Measurements from ENCODE around the gene IL10RB.

GRCh38 chr21:33345751-33346238, 79.6 kb downstream of the IL10RB start:
- TF ChIP-seq JUNB (IDR thresholded peaks at IDR 0.05; ENCODE audit: unreplicated experiment) (no peak), EZH2phosphoT487 (IDR thresholded peaks at IDR 0.05; ENCODE audit: unreplicated experiment) (no peak), EZH2 (IDR thresholded peaks at IDR 0.05; ENCODE audit: low read depth, unreplicated experiment) (no peak), POLR2AphosphoS5 (IDR thresholded peaks at IDR 0.05; ENCODE audit: low read depth) (no peak), ZNF114 (CRISPR knock-in tag; IDR thresholded peaks at IDR 0.05) (no peak), CREB1 (CRISPR knock-in tag; IDR thresholded peaks at IDR 0.05; ENCODE audit: low read depth) (no peak), REST (IDR thresholded peaks at IDR 0.05; ENCODE audit: unreplicated experiment) (no peak)
- TF ChIP-seq, protein P1, sequence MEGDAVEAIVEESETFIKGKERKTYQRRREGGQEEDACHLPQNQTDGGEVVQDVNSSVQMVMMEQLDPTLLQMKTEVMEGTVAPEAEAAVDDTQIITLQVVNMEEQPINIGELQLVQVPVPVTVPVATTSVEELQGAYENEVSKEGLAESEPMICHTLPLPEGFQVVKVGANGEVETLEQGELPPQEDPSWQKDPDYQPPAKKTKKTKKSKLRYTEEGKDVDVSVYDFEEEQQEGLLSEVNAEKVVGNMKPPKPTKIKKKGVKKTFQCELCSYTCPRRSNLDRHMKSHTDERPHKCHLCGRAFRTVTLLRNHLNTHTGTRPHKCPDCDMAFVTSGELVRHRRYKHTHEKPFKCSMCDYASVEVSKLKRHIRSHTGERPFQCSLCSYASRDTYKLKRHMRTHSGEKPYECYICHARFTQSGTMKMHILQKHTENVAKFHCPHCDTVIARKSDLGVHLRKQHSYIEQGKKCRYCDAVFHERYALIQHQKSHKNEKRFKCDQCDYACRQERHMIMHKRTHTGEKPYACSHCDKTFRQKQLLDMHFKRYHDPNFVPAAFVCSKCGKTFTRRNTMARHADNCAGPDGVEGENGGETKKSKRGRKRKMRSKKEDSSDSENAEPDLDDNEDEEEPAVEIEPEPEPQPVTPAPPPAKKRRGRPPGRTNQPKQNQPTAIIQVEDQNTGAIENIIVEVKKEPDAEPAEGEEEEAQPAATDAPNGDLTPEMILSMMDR (conservative IDR thresholded peaks at IDR 0.05; ENCODE audit: low read depth in 2 of 2), result no peak
